Activated CD4-positive, alpha-beta T cell treated with anti-CD3 and anti-CD28 coated beads, Interleukin-2, amount 10 ng/mL, durations not matched to agents 24 days and 14 days (primary cell): ENCODE measurements around the gene TMEM253. TPM values are rescaled to one million over a fixed set of nuclear protein-coding genes. Genes with fewer than 3 reads are reported as not detected.

Experiments used
- DNase-seq: peaks from one replicate; pipeline ENCODE4 v3.0.0; 2022
- H3K27ac Mint-ChIP-seq: one replicate; pipeline ENCODE4 v1.8.0; 2022; ENCODE audit warnings: mild to moderate bottlenecking, mixed read lengths
- H3K27me3 Mint-ChIP-seq: one replicate; pipeline ENCODE4 v1.8.0; 2022; ENCODE audit warnings: mixed read lengths
- H3K36me3 Mint-ChIP-seq: one replicate; pipeline ENCODE4 v1.8.0; 2022; ENCODE audit warnings: low read depth, mild to moderate bottlenecking, mixed read lengths
- H3K4me1 Mint-ChIP-seq: one replicate; pipeline ENCODE4 v1.8.0; 2021; ENCODE audit warnings: mixed read lengths
- H3K4me3 Mint-ChIP-seq: one replicate; pipeline ENCODE4 v1.8.0; 2022; ENCODE audit warnings: mild to moderate bottlenecking, moderate library complexity, mixed read lengths
- H3K9me3 Mint-ChIP-seq: one replicate; pipeline ENCODE4 v1.8.0; 2021; ENCODE audit warnings: mixed read lengths
- intact Hi-C: fragments of 100-400 bp; cut with micrococcal nuclease; formaldehyde crosslinking; loops from one replicate; pipeline ENCODE4 v1.15.1; 2023
- total RNA-seq: library from RNA; stranded (reverse); gene quantifications from 2 replicates; pipeline ENCODE4 v1.2.3, GENCODE V29; 2022

TMEM253 gene
- total RNA-seq, 1 donor from 2014 or later: not detected

- Mint-ChIP-seq H3K36me3 (no peaks in the 10 kb centered on the region), H3K27me3 (peaks cover 19% of the 10 kb centered on the region), H3K27ac (no peak overlapping the region), H3K4me3 (peak overlapping the region; percentile 84), H3K4me1 (peaks cover 29% of the 10 kb centered on the region), H3K9me3 (no peaks in the 10 kb centered on the region)
- no peak for DNase-seq
- intact Hi-C loops: no loop called here
Measured at GRCh38 chr14:21099596-21099985, 1.3 kb upstream of the TMEM253 start.

DNA sequence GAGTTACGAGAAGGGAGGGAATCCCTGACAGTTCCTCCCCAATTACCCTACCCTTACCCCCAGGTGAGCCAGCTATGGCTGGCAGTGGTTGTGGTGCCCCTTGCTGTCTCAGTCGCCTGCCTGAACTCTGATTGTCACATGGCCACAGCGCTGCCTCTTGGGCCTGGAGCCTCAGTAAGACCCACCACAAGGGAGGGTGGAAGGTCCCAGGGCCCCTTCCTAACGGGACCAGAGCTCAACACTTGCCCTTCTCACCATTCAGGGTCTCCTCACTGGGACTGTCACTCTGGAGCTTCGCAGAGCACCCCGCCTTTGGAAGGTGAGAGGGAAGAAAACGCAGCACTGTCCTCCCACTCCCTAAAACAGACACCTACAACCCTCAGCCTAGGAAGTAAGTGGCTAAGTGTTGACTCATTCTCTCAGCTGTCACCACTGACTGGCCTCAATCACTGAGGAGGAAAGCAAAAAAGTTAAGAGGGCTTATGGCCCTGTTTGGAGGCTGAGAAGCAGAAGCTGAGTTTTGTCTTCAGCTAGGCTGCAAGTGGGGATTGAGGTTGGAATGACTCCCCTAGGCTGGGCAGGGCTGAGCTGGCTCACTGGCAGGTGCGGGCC, 1.0 kb downstream of the TMEM253 start:
- DNase-seq: peak; percentile 63
- Mint-ChIP-seq H3K27me3 (peaks cover 15% of the 10 kb centered on the region), H3K4me1 (peaks cover 37% of the 10 kb centered on the region), H3K27ac (peak overlapping the region; percentile 82), H3K4me3 (peak overlapping the region; percentile 93), H3K9me3 (no peaks in the 10 kb centered on the region), H3K36me3 (no peaks in the 10 kb centered on the region)
- intact Hi-C loops: loop anchor here (2.0 to 10.0 kb wide), 6 partner anchors 167 to 760 kb away; partner anchors contain the start of genes CHD8, HNRNPC, PARP2 and RNASE4

DNA sequence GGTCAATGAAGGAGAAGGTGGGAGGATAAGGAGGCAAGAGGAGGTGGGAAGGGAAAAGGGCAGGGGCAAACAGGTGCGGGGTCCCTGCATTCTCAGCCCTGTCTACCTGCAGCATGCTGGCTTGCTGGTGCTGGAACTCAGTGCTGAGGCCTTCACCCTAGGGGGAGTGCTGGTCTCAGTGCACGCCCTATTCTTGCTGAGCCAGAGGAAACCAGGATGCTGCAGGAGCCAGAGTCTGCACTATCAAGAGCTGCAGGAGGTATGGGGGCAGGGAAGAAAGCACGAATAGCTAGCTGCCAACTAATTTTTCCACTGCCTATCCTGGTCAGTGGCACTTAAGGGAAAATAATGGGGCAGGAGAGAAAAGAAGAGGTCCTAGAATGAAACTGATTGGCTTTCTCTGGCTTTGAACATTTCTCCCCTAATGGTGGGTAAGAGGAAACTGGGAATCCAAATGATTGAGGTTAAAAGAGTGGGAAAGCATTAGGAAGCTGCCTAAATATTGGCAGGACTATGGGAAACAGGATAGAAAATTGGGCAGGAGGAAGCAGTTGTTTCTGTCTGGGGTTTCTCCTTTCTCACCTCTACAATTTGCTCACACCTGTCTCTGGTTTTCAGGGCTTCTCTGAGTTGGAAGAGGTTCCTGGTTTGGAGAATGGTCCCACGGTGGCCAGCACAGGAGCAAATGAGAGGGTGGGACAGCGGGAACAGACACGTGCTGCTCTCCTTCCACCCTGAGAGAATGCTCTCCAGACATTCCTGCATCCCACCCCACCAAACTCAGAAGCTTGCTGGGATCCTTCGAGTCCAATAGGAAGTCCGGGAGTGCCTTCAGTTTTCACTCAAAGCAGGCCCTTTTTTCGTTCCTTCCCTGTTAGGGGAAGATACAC, 1.9 kb downstream of the TMEM253 start:
- H3K27ac Mint-ChIP-seq: peak overlapping the region; percentile 94
- no peak for DNase-seq
- peaks cover 11% of the 10 kb centered on the region for H3K27me3 Mint-ChIP-seq
- peaks cover 36% of the 10 kb centered on the region for H3K4me1 Mint-ChIP-seq
- no peaks in the 10 kb centered on the region for H3K36me3 Mint-ChIP-seq
- peak overlapping the region; percentile 93 for H3K4me3 Mint-ChIP-seq
- intact Hi-C loops: loop anchor here (1.0 to 10.0 kb wide), 7 partner anchors 112 to 760 kb away; partner anchors contain the start of genes CHD8, HNRNPC, PARP2 and RNASE4
- H3K9me3 Mint-ChIP-seq: no peaks in the 10 kb centered on the region

GRCh38 chr14:21103411-21103709, 2.5 kb downstream of the TMEM253 start:
- no peaks in the 10 kb centered on the region for H3K36me3 Mint-ChIP-seq
- H3K4me3 Mint-ChIP-seq: peak overlapping the region; percentile 93
- no peaks in the 10 kb centered on the region for H3K9me3 Mint-ChIP-seq
- intact Hi-C loops: loop anchor here (1.0 to 10.0 kb wide), 7 partner anchors 113 to 761 kb away; partner anchors contain the start of genes CHD8, HNRNPC, PARP2 and RNASE4
- peak overlapping the region; percentile 94 for H3K27ac Mint-ChIP-seq
- DNase-seq: no peak
- H3K4me1 Mint-ChIP-seq: peaks cover 36% of the 10 kb centered on the region
- H3K27me3 Mint-ChIP-seq: peaks cover 11% of the 10 kb centered on the region

DNA sequence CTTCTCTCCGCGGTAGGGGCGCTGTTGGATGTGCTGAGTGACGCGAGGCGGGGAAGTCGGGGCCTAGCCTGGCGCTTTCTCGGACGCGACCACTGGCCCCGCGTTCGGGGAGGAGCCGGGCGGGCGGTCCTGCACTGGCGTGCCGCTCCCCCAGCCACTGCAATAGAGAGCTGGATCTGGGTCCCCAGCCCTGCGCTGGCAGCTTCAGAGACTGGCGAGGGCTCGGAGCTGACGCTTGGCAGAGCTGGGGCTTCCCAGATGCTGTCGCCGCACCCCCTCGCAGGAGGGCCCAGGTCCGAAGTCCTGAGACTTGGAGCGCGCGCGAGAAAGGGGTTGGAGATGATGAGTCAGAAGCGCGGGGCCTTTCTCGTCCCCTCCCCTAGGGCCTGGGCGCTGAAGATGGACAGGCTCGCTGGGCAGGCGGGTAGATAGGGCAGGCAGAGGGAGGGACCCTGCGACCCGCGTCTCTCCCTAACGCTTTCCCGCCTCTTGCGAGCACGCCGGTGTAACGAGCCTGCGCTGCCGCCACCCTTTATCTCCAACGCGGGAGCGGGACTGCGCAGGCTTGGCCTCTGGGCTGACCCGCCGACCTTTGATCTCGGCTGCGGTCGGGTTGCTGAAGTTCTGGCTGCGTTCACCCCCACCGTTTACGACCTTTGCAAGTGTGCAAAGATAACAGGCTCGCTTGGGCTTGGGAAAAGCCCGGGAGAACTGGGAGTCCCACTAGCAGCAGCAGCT, 3.0 kb downstream of the TMEM253 start:
- peak overlapping the region; percentile 93 for H3K4me3 Mint-ChIP-seq
- no peaks in the 10 kb centered on the region for H3K36me3 Mint-ChIP-seq
- intact Hi-C loops: loop anchor here (1.0 to 10.0 kb wide), 10 partner anchors 12 to 762 kb away; partner anchors contain the start of genes CHD8, HNRNPC, PARP2 and RNASE4
- H3K9me3 Mint-ChIP-seq: no peaks in the 10 kb centered on the region
- peak overlapping the region; percentile 94 for H3K27ac Mint-ChIP-seq
- H3K4me1 Mint-ChIP-seq: peaks cover 35% of the 10 kb centered on the region
- DNase-seq: peak; percentile 98
- H3K27me3 Mint-ChIP-seq: peaks cover 9% of the 10 kb centered on the region

- intact Hi-C loops: loop anchor here (1.0 to 10.0 kb wide), 8 partner anchors 12 to 762 kb away; partner anchors contain the start of genes CHD8, PARP2 and RNASE4
- H3K27ac Mint-ChIP-seq: peak overlapping the region; percentile 94
- peak overlapping the region; percentile 93 for H3K4me3 Mint-ChIP-seq
- peak; percentile 90 for DNase-seq
- H3K27me3 Mint-ChIP-seq: peaks cover 3% of the 10 kb centered on the region
- H3K9me3 Mint-ChIP-seq: no peaks in the 10 kb centered on the region
- H3K4me1 Mint-ChIP-seq: peaks cover 30% of the 10 kb centered on the region
- no peaks in the 10 kb centered on the region for H3K36me3 Mint-ChIP-seq
Measured at GRCh38 chr14:21104448-21105060, 3.7 kb downstream of the TMEM253 start.

- Mint-ChIP-seq H3K4me1 (peaks cover 30% of the 10 kb centered on the region), H3K27ac (no peak overlapping the region)
- intact Hi-C loops: loop anchor here (10.0 kb wide), 2 partner anchors 350 to 450 kb away; partner anchors contain the start of gene CHD8
Measured at GRCh38 chr14:21105095-21105494, 4.2 kb downstream of the TMEM253 start.

GRCh38 chr14:21106176-21106497, 5.3 kb downstream of the TMEM253 start:
- H3K27ac Mint-ChIP-seq: no peak overlapping the region
- H3K27me3 Mint-ChIP-seq: no peaks in the 10 kb centered on the region
- no peaks in the 10 kb centered on the region for H3K9me3 Mint-ChIP-seq

More at GRCh38 chr14:21105095-21105494, 4.2 kb downstream of the TMEM253 start:
- Mint-ChIP-seq H3K9me3 (no peaks in the 10 kb centered on the region), H3K27me3 (no peaks in the 10 kb centered on the region), H3K36me3 (no peaks in the 10 kb centered on the region), H3K4me3 (peak overlapping the region; percentile 93)
- peak; percentile 62 for DNase-seq

DNA sequence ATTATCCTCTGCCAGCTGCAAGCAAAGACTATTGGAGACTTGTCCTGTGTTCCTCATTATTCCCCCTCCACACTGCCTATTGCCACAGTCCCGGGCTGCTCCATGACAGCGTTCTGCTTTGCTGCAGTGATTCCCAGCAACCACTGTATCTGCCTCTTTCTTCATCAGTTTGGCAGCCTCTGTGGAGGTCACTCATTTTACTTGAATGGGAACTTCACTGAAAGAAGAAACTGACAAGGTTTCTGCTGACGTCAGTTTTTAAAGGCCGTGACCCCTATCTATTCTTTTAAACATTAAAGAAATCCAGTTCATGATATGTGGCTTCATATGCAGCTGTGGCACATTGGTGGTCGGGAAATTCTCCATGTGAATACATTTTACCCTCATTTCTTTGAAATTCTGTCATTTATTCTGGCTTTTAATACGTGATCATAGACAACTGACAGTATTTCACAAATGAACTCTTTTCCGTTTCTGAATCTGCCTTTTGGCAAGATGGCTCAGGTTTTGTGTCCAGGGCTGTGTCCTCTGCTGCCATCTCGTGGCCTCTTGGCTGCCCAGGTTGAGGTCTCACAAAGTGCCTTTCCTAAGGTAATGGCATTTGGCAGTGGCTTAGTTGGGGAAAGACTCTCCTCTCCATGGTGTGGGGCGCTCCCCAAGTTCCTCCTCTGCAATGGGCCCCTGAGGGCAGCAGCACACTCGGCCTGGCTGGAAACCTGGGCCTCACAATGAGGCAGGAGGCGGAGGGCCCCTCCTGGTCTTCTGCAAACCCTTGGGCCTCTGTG, 5.8 kb downstream of the TMEM253 start:
- Mint-ChIP-seq H3K27me3 (no peaks in the 10 kb centered on the region), H3K9me3 (no peaks in the 10 kb centered on the region), H3K4me3 (no peak overlapping the region), H3K27ac (no peak overlapping the region), H3K36me3 (no peaks in the 10 kb centered on the region), H3K4me1 (peaks cover 29% of the 10 kb centered on the region)
- DNase-seq: peak; percentile 94
- intact Hi-C loops: loop anchor here (10.0 kb wide), 2 partner anchors 348 to 448 kb away; partner anchors contain the start of gene CHD8

More at GRCh38 chr14:21106176-21106497, 5.3 kb downstream of the TMEM253 start:
- Mint-ChIP-seq H3K4me1 (peaks cover 30% of the 10 kb centered on the region), H3K4me3 (no peak overlapping the region), H3K36me3 (no peaks in the 10 kb centered on the region)
- DNase-seq: no peak
- intact Hi-C loops: loop anchor here (10.0 kb wide), 2 partner anchors 349 to 449 kb away; partner anchors contain the start of gene CHD8

DNA sequence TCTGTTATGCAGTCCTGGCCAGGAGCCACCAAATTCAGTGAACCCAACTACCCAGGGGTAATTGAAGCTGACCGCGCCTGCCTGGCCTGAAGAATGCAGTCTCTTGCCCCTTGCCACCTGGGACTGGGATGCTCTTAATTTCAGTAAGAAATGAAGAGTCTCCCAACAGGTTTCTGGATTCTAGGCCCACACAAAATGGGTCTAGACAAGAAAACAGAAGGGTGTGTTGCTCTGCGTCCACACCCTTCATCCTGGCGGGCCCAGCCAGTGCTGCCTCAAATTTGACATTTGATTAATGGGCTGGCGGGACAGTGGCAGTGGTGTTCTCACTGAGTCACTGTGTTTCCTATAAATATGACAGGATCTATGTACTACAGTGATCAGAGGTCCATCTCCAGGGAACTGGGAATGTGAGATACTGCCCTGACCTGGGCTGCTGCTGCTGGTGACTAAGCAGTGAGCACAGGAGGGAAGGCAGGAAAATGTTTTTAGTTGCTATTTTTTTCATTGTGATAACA, 6.5 kb downstream of the TMEM253 start:
- H3K36me3 Mint-ChIP-seq: no peaks in the 10 kb centered on the region
- no peak overlapping the region for H3K4me3 Mint-ChIP-seq
- H3K27ac Mint-ChIP-seq: no peak overlapping the region
- intact Hi-C loops: loop anchor here (10.0 kb wide), 2 partner anchors 347 to 447 kb away; partner anchors contain the start of gene CHD8
- no peaks in the 10 kb centered on the region for H3K27me3 Mint-ChIP-seq
- DNase-seq: no peak
- no peaks in the 10 kb centered on the region for H3K9me3 Mint-ChIP-seq
- H3K4me1 Mint-ChIP-seq: peaks cover 22% of the 10 kb centered on the region

DNA sequence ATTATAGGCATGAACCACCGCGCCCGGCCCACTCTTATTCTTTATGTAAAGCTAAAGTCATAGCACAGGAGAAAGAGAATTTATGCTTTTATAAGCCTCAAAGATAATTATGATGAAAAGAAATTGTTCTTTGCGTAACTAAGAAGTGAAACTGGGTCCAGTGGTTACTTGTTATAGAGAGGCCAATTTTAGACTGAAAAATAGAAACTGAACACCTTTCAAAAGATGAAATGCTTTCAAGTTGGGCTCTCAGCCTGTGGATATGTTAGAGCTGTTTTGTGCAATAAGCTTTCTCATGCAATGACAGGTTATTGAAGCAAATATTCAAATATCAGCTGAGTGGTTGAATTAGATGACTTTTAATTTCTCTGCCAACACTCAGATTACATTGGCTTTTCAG, 7.9 kb downstream of the TMEM253 start:
- intact Hi-C loops: loop anchor here (10.0 kb wide), 2 partner anchors 346 to 446 kb away; partner anchors contain the start of gene CHD8
- no peaks in the 10 kb centered on the region for H3K36me3 Mint-ChIP-seq
- H3K9me3 Mint-ChIP-seq: no peaks in the 10 kb centered on the region
- H3K27me3 Mint-ChIP-seq: no peaks in the 10 kb centered on the region
- H3K27ac Mint-ChIP-seq: no peak overlapping the region
- H3K4me1 Mint-ChIP-seq: peaks cover 15% of the 10 kb centered on the region
- H3K4me3 Mint-ChIP-seq: no peak overlapping the region
- DNase-seq: no peak

GRCh38 chr14:21109377-21110138, 8.7 kb downstream of the TMEM253 start:
- H3K36me3 Mint-ChIP-seq: no peaks in the 10 kb centered on the region
- peak overlapping the region; percentile 8 for H3K27ac Mint-ChIP-seq
- intact Hi-C loops: loop anchor here (10.0 kb wide), 2 partner anchors 345 to 445 kb away; partner anchors contain the start of gene CHD8
- DNase-seq: no peak
- no peak overlapping the region for H3K4me3 Mint-ChIP-seq
- H3K4me1 Mint-ChIP-seq: peaks cover 14% of the 10 kb centered on the region
- no peaks in the 10 kb centered on the region for H3K9me3 Mint-ChIP-seq
- no peaks in the 10 kb centered on the region for H3K27me3 Mint-ChIP-seq
